Transverse colon (tissue), 4 donors: Measurements from ENCODE around the gene HECW1.

Experiments used
- CTCF ChIP-seq, 5 experiments: fragments of 200-600 bp in 3 of 5; fragments of 450-650 bp in 2 of 5; sonication (generic) in 3 of 5; IDR thresholded peaks; 1 replicate in 2 of 5; 2 replicates in 3 of 5; pipeline ENCODE4 v1.5.1; 2016 to 2017; ENCODE audit warnings: antibody characterized with exemption in 5 of 5, inconsistent platforms in 3 of 5, mild to moderate bottlenecking in 2 of 5, moderate library complexity in 1 of 5
- POLR2AphosphoS5 ChIP-seq, 3 donors: sonication (generic); formaldehyde crosslinking; IDR thresholded peaks; one replicate each; pipeline ENCODE4 v1.6.1; 2016; ENCODE audit warnings: antibody characterized with exemption in 3 of 3

- TF ChIP-seq CTCF (IDR thresholded peaks at IDR 0.05) (no peak), POLR2AphosphoS5 (IDR thresholded peaks at IDR 0.05) (no peak)
Observed at GRCh38 chr7:43511029-43511428, 398.6 kb downstream of the HECW1 start.
